Neural cell (in vitro differentiated cells): ENCODE data around the gene RAC3. TPM values are rescaled to one million over a fixed set of nuclear protein-coding genes. Genes with fewer than 3 reads are reported as not detected.

Experiments
- H2AFZ ChIP-seq: fragments of 200-600, 300-800 bp; sonication (generic), shearing (Covaris generic); 2 replicates; pipeline ENCODE4 v1.6.0; 2014; ENCODE audit warnings: low read depth, mild to moderate bottlenecking, antibody characterized with exemption, low read length, moderate library complexity
- H3F3A ChIP-seq: fragments of 200-600 bp; shearing (Covaris generic); 2 replicates; pipeline ENCODE4 v1.6.1; 2016; ENCODE audit warnings: mild to moderate bottlenecking, moderate library complexity, mixed read lengths, antibody characterized with exemption, low read length; ENCODE audit not compliant: insufficient read depth, poor library complexity, severe bottlenecking
- H3K27ac ChIP-seq: fragments of 200-600, 300-800 bp; sonication (generic), shearing (Covaris generic); 2 replicates; pipeline ENCODE4 v1.5.1; 2014; ENCODE audit warnings: mild to moderate bottlenecking, low read length, moderate library complexity
- H3K27me3 ChIP-seq: fragments of 300-800, 200-600 bp; sonication (generic), shearing (Covaris generic); 2 replicates; pipeline ENCODE4 v1.6.0; 2014; ENCODE audit warnings: mild to moderate bottlenecking, low read depth, low read length, moderate library complexity; ENCODE audit not compliant: insufficient read depth
- H3K36me3 ChIP-seq: fragments of 300-800, 200-600 bp; sonication (generic), shearing (Covaris generic); 2 replicates; pipeline ENCODE4 v1.5.1; 2014; ENCODE audit warnings: mild to moderate bottlenecking, antibody characterized with exemption, low read length, moderate library complexity; ENCODE audit not compliant: insufficient read depth
- H3K4me2 ChIP-seq: fragments of 300-800, 200-600 bp; sonication (generic), shearing (Covaris generic); 2 replicates; pipeline ENCODE4 v1.6.0; 2014; ENCODE audit warnings: mild to moderate bottlenecking, low read length
- H3K4me3 ChIP-seq: fragments of 300-800, 200-600 bp; sonication (generic), shearing (Covaris generic); 2 replicates; pipeline ENCODE4 v1.5.1; 2014; ENCODE audit warnings: mild to moderate bottlenecking, low read length, moderate library complexity
- H3K79me2 ChIP-seq: fragments of 200-600 bp; shearing (Covaris generic); replicated peaks from 2 replicates; pipeline ENCODE4 v1.6.0; 2014; ENCODE audit warnings: mild to moderate bottlenecking, low read length, moderate library complexity; ENCODE audit not compliant: insufficient read depth
- H3K9ac ChIP-seq: fragments of 300-800, 200-600 bp; sonication (generic), shearing (Covaris generic); 2 replicates; pipeline ENCODE4 v1.6.1; 2016; ENCODE audit warnings: mild to moderate bottlenecking, low read length, mixed read lengths
- H3K9me2 ChIP-seq: fragments of 200-600 bp; shearing (Covaris generic); 2 replicates; pipeline ENCODE4 v1.6.1; 2016; ENCODE audit warnings: mild to moderate bottlenecking, low read length, mixed read lengths; ENCODE audit not compliant: insufficient read depth
- H3K9me3 ChIP-seq: fragments of 200-600, 300-800 bp; sonication (generic), shearing (Covaris generic); 2 replicates; pipeline ENCODE4 v1.6.1; 2016; ENCODE audit warnings: mild to moderate bottlenecking, mixed run types, low read length, moderate library complexity, mixed read lengths
- H4K20me1 ChIP-seq: fragments of 200-600 bp; shearing (Covaris generic); 2 replicates; pipeline ENCODE4 v1.6.1; 2016; ENCODE audit warnings: mild to moderate bottlenecking, mixed run types; ENCODE audit not compliant: insufficient read depth
- CTCF ChIP-seq: fragments of 450-650 bp; IDR thresholded peaks from 2 replicates; pipeline ENCODE4 v1.5.1; 2014; ENCODE audit warnings: antibody characterized with exemption, mild to moderate bottlenecking, moderate library complexity; ENCODE audit not compliant: poor library complexity, severe bottlenecking
- EP300 ChIP-seq: fragments of 450-650 bp; conservative IDR thresholded peaks from 2 replicates; pipeline ENCODE4 v1.6.1; 2014; ENCODE audit warnings: antibody characterized with exemption, mild to moderate bottlenecking, moderate library complexity; ENCODE audit not compliant: poor library complexity, severe bottlenecking
- EZH2 ChIP-seq: fragments of 200-600, 300-800 bp; shearing (Covaris generic), sonication (generic); IDR thresholded peaks from 2 replicates; pipeline ENCODE4 v1.6.1; 2014; ENCODE audit warnings: antibody characterized with exemption, low read length, borderline replicate concordance, mild to moderate bottlenecking; ENCODE audit not compliant: insufficient read depth, poor library complexity, severe bottlenecking
- MXI1 ChIP-seq: fragments of 450-650 bp; conservative IDR thresholded peaks from 2 replicates; pipeline ENCODE4 v1.6.1; 2014; ENCODE audit warnings: antibody characterized with exemption, mild to moderate bottlenecking; ENCODE audit not compliant: poor library complexity, severe bottlenecking
- POLR2AphosphoS5 ChIP-seq: IDR thresholded peaks from 2 replicates; pipeline ENCODE4 v1.6.1; 2012
- RAD21 ChIP-seq: fragments of 450-650 bp; conservative IDR thresholded peaks from 2 replicates; pipeline ENCODE4 v1.6.1; 2014; ENCODE audit warnings: antibody characterized with exemption, mild to moderate bottlenecking, moderate library complexity
- REST ChIP-seq: IDR thresholded peaks from 2 replicates; pipeline ENCODE4 v1.6.1; 2012; ENCODE audit warnings: borderline replicate concordance
- SMC3 ChIP-seq: fragments of 450-650 bp; conservative IDR thresholded peaks from 2 replicates; pipeline ENCODE4 v1.6.1; 2014; ENCODE audit warnings: antibody characterized with exemption, mild to moderate bottlenecking, moderate library complexity; ENCODE audit not compliant: poor library complexity
- TAF1 ChIP-seq: IDR thresholded peaks from 2 replicates; pipeline ENCODE4 v1.6.1; 2012; ENCODE audit warnings: low read depth
- polyA plus RNA-seq: library from polyadenylated mRNA; depleted of rRNA; stranded (reverse); fragments of >200 nt; gene quantifications from 2 replicates; pipeline ENCODE4 v1.2.3, GENCODE V29; 2014

The RAC3 gene
- polyA plus RNA-seq, 1 donor from 2014 or later: 211 TPM

- Histone ChIP-seq H3K9me3 (no peaks in the 10 kb centered on the region), H3K27ac (no peak overlapping the region), H3K79me2 (peaks cover 11% of the 10 kb centered on the region), H3F3A (no peaks in the 10 kb centered on the region), H3K36me3 (no peaks in the 10 kb centered on the region), H3K4me3 (peak overlapping the region; percentile 96), H3K9ac (peak overlapping the region; percentile 77), H3K27me3 (no peaks in the 10 kb centered on the region), H3K9me2 (no peaks in the 10 kb centered on the region), H2AFZ (no peak overlapping the region), H4K20me1 (no peaks in the 10 kb centered on the region), H3K4me2 (peak overlapping the region; percentile 62)
- TF ChIP-seq MXI1 (no peak), REST (no peak), POLR2AphosphoS5 (no peak), SMC3 (peak; percentile 74), CTCF (peak; percentile 72), TAF1 (no peak), RAD21 (peak; percentile 76), EP300 (no peak), EZH2 (no peak)
Measured at GRCh38 chr17:82021107-82021899, 10.2 kb upstream of the RAC3 start.

- H3K9me2 ChIP-seq: no peaks in the 10 kb centered on the region
- H2AFZ ChIP-seq: no peak overlapping the region
- no peaks in the 10 kb centered on the region for H3F3A ChIP-seq
- peak overlapping the region; percentile 77 for H3K9ac ChIP-seq
- H3K4me2 ChIP-seq: peak overlapping the region; percentile 62
- no peak overlapping the region for H3K27ac ChIP-seq
- peaks cover 11% of the 10 kb centered on the region for H3K79me2 ChIP-seq
- TF ChIP-seq EZH2 (no peak), MXI1 (no peak), POLR2AphosphoS5 (no peak), RAD21 (no peak), CTCF (no peak), TAF1 (no peak), EP300 (no peak), REST (no peak), SMC3 (no peak)
- peak overlapping the region; percentile 96 for H3K4me3 ChIP-seq
- no peaks in the 10 kb centered on the region for H3K27me3 ChIP-seq
- H3K36me3 ChIP-seq: no peaks in the 10 kb centered on the region
- no peaks in the 10 kb centered on the region for H4K20me1 ChIP-seq
- no peaks in the 10 kb centered on the region for H3K9me3 ChIP-seq
Measured at GRCh38 chr17:82021900-82022309, 9.6 kb upstream of the RAC3 start.
